IMR-90 (cell line): ENCODE results near the gene LCE5A. TPM values are rescaled to one million over a fixed set of nuclear protein-coding genes. Genes with fewer than 3 reads are reported as not detected.

Experiments
- ATAC-seq: fragments of 200-7000 bp; cut with Tn5 transposase; 2 replicates; pipeline ENCODE4 v1.9.1; 2020; ENCODE audit warnings: low read depth, mild to moderate bottlenecking, moderate library complexity
- BruUV-seq: library from RNA; stranded (reverse); fragments of 400-500 nt; replicated peaks from 2 replicates; lab custom pipeline; 2021; lab: Mats Ljungman, UMichigan
- CTCF ChIA-PET: fragments of 300-600 bp; formaldehyde crosslinking; extraction: SDS; loops from one replicate; lab custom pipeline; 2021; ENCODE audit warnings: antibody characterized with exemption; lab: Yijun Ruan, JAX
- POLR2A ChIA-PET: fragments of 300-600 bp; sonication (Branson Sonifier 250); formaldehyde crosslinking; loops from one replicate; lab custom pipeline; 2022; ENCODE audit warnings: antibody characterized with exemption; ENCODE audit not compliant: unreplicated experiment; lab: Charles Lee
- DNase-seq: peaks from one replicate; pipeline ENCODE4 v3.0.0; 2013
- H2AFZ ChIP-seq: replicated peaks from 2 replicates; pipeline ENCODE3; 2013; ENCODE audit warnings: low read length, mild to moderate bottlenecking; ENCODE audit not compliant: poor library complexity
- H2AK5ac ChIP-seq: 2 replicates; pipeline ENCODE4 v1.6.1; 2013; ENCODE audit warnings: low read depth, low read length, inconsistent platforms
- H2AK9ac ChIP-seq: replicated peaks from 2 replicates; pipeline ENCODE3; 2013; ENCODE audit warnings: mild to moderate bottlenecking, low read depth, low read length, moderate library complexity; ENCODE audit not compliant: poor library complexity
- H2BK120ac ChIP-seq: 2 replicates; pipeline ENCODE4 v1.6.1; 2013; ENCODE audit warnings: low read depth, low read length, inconsistent platforms
- H2BK15ac ChIP-seq: 3 replicates; pipeline ENCODE4 v1.6.1; 2013; ENCODE audit warnings: low read depth, low read length, inconsistent platforms
- H2BK20ac ChIP-seq: 2 replicates; pipeline ENCODE4 v1.6.1; 2013; ENCODE audit warnings: low read depth, mild to moderate bottlenecking, inconsistent platforms, low read length, moderate library complexity
- H2BK5ac ChIP-seq: 2 replicates; pipeline ENCODE4 v1.6.1; 2013; ENCODE audit warnings: mild to moderate bottlenecking, low read depth, low read length, inconsistent platforms; ENCODE audit not compliant: poor library complexity, severe bottlenecking
- H3K14ac ChIP-seq: replicated peaks from 2 replicates; pipeline ENCODE4 v1.6.1; 2013; ENCODE audit warnings: low read depth, low read length, inconsistent platforms
- H3K18ac ChIP-seq: 2 replicates; pipeline ENCODE4 v1.6.1; 2013; ENCODE audit warnings: low read depth, low read length, control low read depth
- H3K23ac ChIP-seq: 2 replicates; pipeline ENCODE4 v1.6.1; 2013; ENCODE audit warnings: low read depth, low read length, inconsistent platforms
- H3K27ac ChIP-seq: 2 replicates; pipeline ENCODE4 v1.5.1; 2013; ENCODE audit warnings: mild to moderate bottlenecking, control low read depth, low read length; ENCODE audit not compliant: insufficient read depth
- H3K27me3 ChIP-seq: 2 replicates; pipeline ENCODE4 v1.6.1; 2013; ENCODE audit warnings: low read length; ENCODE audit not compliant: control insufficient read depth, insufficient read depth
- H3K36me3 ChIP-seq: 2 replicates; pipeline ENCODE4 v1.6.1; 2013; ENCODE audit warnings: low read length, mixed read lengths; ENCODE audit not compliant: control insufficient read depth, insufficient read depth
- H3K4ac ChIP-seq: 2 replicates; pipeline ENCODE4 v1.6.1; 2013; ENCODE audit warnings: low read depth, low read length, inconsistent platforms
- H3K4me1 ChIP-seq: 2 replicates; pipeline ENCODE4 v1.6.1; 2013; ENCODE audit warnings: low read length, mixed read lengths; ENCODE audit not compliant: control insufficient read depth, insufficient read depth
- H3K4me2 ChIP-seq: 2 replicates; pipeline ENCODE4 v1.6.1; 2013; ENCODE audit warnings: low read depth, mild to moderate bottlenecking, control low read depth, low read length, moderate library complexity
- H3K4me3 ChIP-seq: 2 replicates; pipeline ENCODE4 v1.5.1; 2013; ENCODE audit warnings: low read depth, mild to moderate bottlenecking, control low read depth, low read length, moderate library complexity; ENCODE audit not compliant: insufficient read depth
- H3K56ac ChIP-seq: 2 replicates; pipeline ENCODE4 v1.6.1; 2013; ENCODE audit warnings: low read length, inconsistent platforms; ENCODE audit not compliant: insufficient read depth; ENCODE audit errors: extremely low read depth
- H3K79me1 ChIP-seq, 2 experiments: 2 replicates each; pipeline ENCODE4 v1.6.1; 2013; ENCODE audit warnings: low read length in 2 of 2, inconsistent platforms in 1 of 2, low read depth in 1 of 2
- H3K9ac ChIP-seq: 2 replicates; pipeline ENCODE4 v1.6.1; 2013; ENCODE audit warnings: low read depth, low read length, control low read depth
- H3K9me1 ChIP-seq: 2 replicates; pipeline ENCODE4 v1.6.1; 2013; ENCODE audit warnings: low read length, inconsistent platforms; ENCODE audit not compliant: insufficient read depth
- H3K9me3 ChIP-seq: 2 replicates; pipeline ENCODE4 v1.6.1; 2013; ENCODE audit warnings: low read length; ENCODE audit not compliant: control insufficient read depth, insufficient read depth
- H4K20me1 ChIP-seq: 2 replicates; pipeline ENCODE4 v1.6.1; 2013; ENCODE audit warnings: low read length, inconsistent platforms; ENCODE audit not compliant: insufficient read depth
- H4K5ac ChIP-seq: 2 replicates; pipeline ENCODE4 v1.6.1; 2013; ENCODE audit warnings: mild to moderate bottlenecking, low read depth, low read length, control low read depth
- H4K8ac ChIP-seq, 2 experiments: 2 replicates each; pipeline ENCODE4 v1.6.1; 2013; ENCODE audit warnings: low read depth in 2 of 2, low read length in 2 of 2, control low read depth in 1 of 2, inconsistent platforms in 1 of 2
- H4K91ac ChIP-seq: 2 replicates; pipeline ENCODE4 v1.6.1; 2013; ENCODE audit warnings: low read depth, low read length, inconsistent platforms; ENCODE audit not compliant: insufficient read depth
- CEBPB ChIP-seq: IDR thresholded peaks from 2 replicates; pipeline ENCODE4 v1.6.1; 2012; ENCODE audit warnings: low read depth, low read length, improper control_type of control experiment
- ELK1 ChIP-seq: fragments of 150-350 bp; IDR thresholded peaks from 2 replicates; pipeline ENCODE4 v1.6.1; 2016; ENCODE audit warnings: low read depth, mild to moderate bottlenecking, low read length, moderate library complexity, borderline replicate concordance
- FOS ChIP-seq: fragments of 150-350 bp; IDR thresholded peaks from 2 replicates; pipeline ENCODE4 v1.6.1; 2016; ENCODE audit warnings: low read depth, low read length
- MAFK ChIP-seq: IDR thresholded peaks from 2 replicates; pipeline ENCODE4 v1.6.1; 2012; ENCODE audit warnings: low read depth, low read length, improper control_type of control experiment
- MAZ ChIP-seq: IDR thresholded peaks from 2 replicates; pipeline ENCODE4 v1.6.1; 2012; ENCODE audit warnings: low read depth, mild to moderate bottlenecking, low read length, improper control_type of control experiment, moderate library complexity, borderline replicate concordance
- MXI1 ChIP-seq: IDR thresholded peaks from 2 replicates; pipeline ENCODE4 v1.6.1; 2012; ENCODE audit warnings: low read depth, mild to moderate bottlenecking, low read length, moderate library complexity, borderline replicate concordance
- RAD21 ChIP-seq: IDR thresholded peaks from 2 replicates; pipeline ENCODE4 v1.6.1; 2012; ENCODE audit warnings: low read length, improper control_type of control experiment
- RCOR1 ChIP-seq: IDR thresholded peaks from 2 replicates; pipeline ENCODE4 v1.6.1; 2012; ENCODE audit warnings: mild to moderate bottlenecking, low read length, improper control_type of control experiment; ENCODE audit not compliant: insufficient replicate concordance
- RFX5 ChIP-seq: IDR thresholded peaks from 2 replicates; pipeline ENCODE4 v1.8.0; 2012; ENCODE audit warnings: low read depth, mild to moderate bottlenecking, low read length, moderate library complexity
- SMC3 ChIP-seq: fragments of 150-350 bp; IDR thresholded peaks from 2 replicates; pipeline ENCODE4 v1.6.1; 2016; ENCODE audit warnings: low read depth, mild to moderate bottlenecking, antibody characterized with exemption, low read length, moderate library complexity
- WGBS, 2 experiments: methylation state at CpG; one replicate each; pipeline versions ENCODE4 v1.1.5 to v1.1.7; 2013; ENCODE audit warnings: missing lambda C conversion rate in 2 of 2; ENCODE audit not compliant: insufficient read length in 1 of 2; ENCODE audit errors: extremely low coverage in 2 of 2; 5-methylcytosine and 5-hydroxymethylcytosine counted together
- dilution Hi-C: fragments of 300-500 bp; cut with HindIII; formaldehyde crosslinking; loops from one replicate; pipeline ENCODE4 v1.14.3; 2018; ENCODE audit warnings: low sequenced_read_pairs; ENCODE audit not compliant: unreplicated experiment
- in situ Hi-C: fragments of 300-500 bp; cut with MboI; formaldehyde crosslinking; loops from 3 replicates; pipeline ENCODE4 v1.14.3; 2019; ENCODE audit warnings: low sequenced_read_pairs, inconsistent platforms, mixed read lengths
- intact Hi-C: fragments of 100-400 bp; cut with micrococcal nuclease; formaldehyde crosslinking; loops from 2 replicates; pipeline ENCODE4 v1.10.0; 2022
- polyA plus RNA-seq, 3 experiments: library from polyadenylated mRNA; depleted of rRNA; stranded (reverse); fragments of >200 nt; gene quantifications; 2 replicates each; pipeline ENCODE4 v1.2.3, GENCODE V29; 2012; ENCODE audit warnings: low replicate concordance in 1 of 3
- total RNA-seq: library from RNA; depleted of rRNA; stranded (reverse); fragments of >200 nt; gene quantifications from 2 replicates; pipeline ENCODE4 v1.2.3, GENCODE V29; 2012
- TF ChIP-seq, protein P1 (sequence below): conservative IDR thresholded peaks from 2 replicates; pipeline ENCODE4 v1.5.1; 2012; ENCODE audit warnings: mild to moderate bottlenecking, low read depth, low read length, improper control_type of control experiment

The LCE5A gene
- total and polyA plus RNA-seq, 2 of the 4 experiments (the other 2 are of a cell fraction) = not detected

GRCh38 chr1:152516082-152516481 is 5.5 kb downstream of the LCE5A start:
- Histone ChIP-seq H3K27me3 (peaks cover 15% of the 10 kb centered on the region), H2AFZ (no peak overlapping the region), H3K23ac (no peak overlapping the region), H4K5ac (no peak overlapping the region), H2AK9ac (no peak overlapping the region), H3K4me1 (no peaks in the 10 kb centered on the region), H3K18ac (no peak overlapping the region), H3K9ac (no peak overlapping the region), H4K8ac (no peak overlapping the region), H3K4ac (no peak overlapping the region), H3K14ac (no peak overlapping the region), H3K9me1 (no peaks in the 10 kb centered on the region), H3K4me2 (no peak overlapping the region), H2AK5ac (no peak overlapping the region), H3K9me3 (no peaks in the 10 kb centered on the region), H2BK120ac (no peak overlapping the region), H3K27ac (no peak overlapping the region), H3K79me1 (no peaks in the 10 kb centered on the region), H4K91ac (no peak overlapping the region), H2BK5ac (no peak overlapping the region), H3K36me3 (no peaks in the 10 kb centered on the region), H3K4me3 (no peak overlapping the region), H3K56ac (no peak overlapping the region), H2BK20ac (no peak overlapping the region), H4K20me1 (no peaks in the 10 kb centered on the region), H2BK15ac (no peak overlapping the region)
- ChIA-PET POLR2A (no interaction called here), CTCF (no interaction called here)
- ATAC-seq = no peak
- dilution Hi-C loops (no loop called here), intact Hi-C loops (no loop called here), in situ Hi-C loops (no loop called here)
- BruUV-seq = no TSS peak
- 0% methylated on average over 1 of the region's 7 CpGs; no CpG with 5 or more reads in 1 of the 2 experiments for WGBS, 2 experiments
- DNase-seq = no peak
- TF ChIP-seq SMC3 = no peak
- no peak for TF ChIP-seq MXI1
- TF ChIP-seq RCOR1 = no peak
- no peak for TF ChIP-seq CEBPB
- TF ChIP-seq RFX5 = no peak
- TF ChIP-seq RAD21 = no peak
- no peak for TF ChIP-seq ELK1
- TF ChIP-seq MAFK = no peak
- no peak for TF ChIP-seq FOS
- TF ChIP-seq, protein P1, sequence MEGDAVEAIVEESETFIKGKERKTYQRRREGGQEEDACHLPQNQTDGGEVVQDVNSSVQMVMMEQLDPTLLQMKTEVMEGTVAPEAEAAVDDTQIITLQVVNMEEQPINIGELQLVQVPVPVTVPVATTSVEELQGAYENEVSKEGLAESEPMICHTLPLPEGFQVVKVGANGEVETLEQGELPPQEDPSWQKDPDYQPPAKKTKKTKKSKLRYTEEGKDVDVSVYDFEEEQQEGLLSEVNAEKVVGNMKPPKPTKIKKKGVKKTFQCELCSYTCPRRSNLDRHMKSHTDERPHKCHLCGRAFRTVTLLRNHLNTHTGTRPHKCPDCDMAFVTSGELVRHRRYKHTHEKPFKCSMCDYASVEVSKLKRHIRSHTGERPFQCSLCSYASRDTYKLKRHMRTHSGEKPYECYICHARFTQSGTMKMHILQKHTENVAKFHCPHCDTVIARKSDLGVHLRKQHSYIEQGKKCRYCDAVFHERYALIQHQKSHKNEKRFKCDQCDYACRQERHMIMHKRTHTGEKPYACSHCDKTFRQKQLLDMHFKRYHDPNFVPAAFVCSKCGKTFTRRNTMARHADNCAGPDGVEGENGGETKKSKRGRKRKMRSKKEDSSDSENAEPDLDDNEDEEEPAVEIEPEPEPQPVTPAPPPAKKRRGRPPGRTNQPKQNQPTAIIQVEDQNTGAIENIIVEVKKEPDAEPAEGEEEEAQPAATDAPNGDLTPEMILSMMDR = no peak
- TF ChIP-seq MAZ = no peak
